Activated CD4-positive, alpha-beta T cell treated with anti-CD3 and anti-CD28 coated beads, Interleukin-2, Interleukin-6, amounts not matched to agents 100 ng/mL and 50 ng/mL, durations not matched to agents 16 hours and 8 hours (primary cell): ENCODE data around the gene TTI1.

ENCODE experiments used
- DNase-seq: peaks from one replicate; pipeline ENCODE4 v3.0.0-alpha.2; 2020

TTI1 gene

GRCh38 chr20:38008233-38008944, 24.9 kb downstream of the TTI1 start:
- DNase-seq, result no peak

DNA sequence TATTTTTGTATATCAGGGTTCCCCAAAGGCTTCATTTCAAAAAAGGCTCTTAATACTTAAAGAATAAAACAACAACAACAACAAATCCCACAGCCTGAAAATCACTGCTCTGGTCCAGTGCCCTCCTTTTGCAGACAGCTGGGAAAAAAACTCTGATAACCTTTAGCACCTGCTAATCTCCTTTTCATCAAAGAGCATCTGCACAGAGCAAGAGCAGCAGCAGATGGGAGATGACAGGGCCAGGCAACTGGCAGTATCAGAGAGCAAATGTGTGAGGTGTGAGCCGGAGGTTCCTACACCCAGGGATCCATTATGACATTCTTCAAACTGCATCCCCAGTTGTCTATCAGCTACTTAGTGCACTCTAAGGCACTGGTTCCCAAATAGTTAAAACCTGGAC, 25.7 kb downstream of the TTI1 start:
- no peak for DNase-seq

- peak; percentile 58 for DNase-seq
Observed at GRCh38 chr20:38005903-38006302, 27.4 kb downstream of the TTI1 start.

DNA sequence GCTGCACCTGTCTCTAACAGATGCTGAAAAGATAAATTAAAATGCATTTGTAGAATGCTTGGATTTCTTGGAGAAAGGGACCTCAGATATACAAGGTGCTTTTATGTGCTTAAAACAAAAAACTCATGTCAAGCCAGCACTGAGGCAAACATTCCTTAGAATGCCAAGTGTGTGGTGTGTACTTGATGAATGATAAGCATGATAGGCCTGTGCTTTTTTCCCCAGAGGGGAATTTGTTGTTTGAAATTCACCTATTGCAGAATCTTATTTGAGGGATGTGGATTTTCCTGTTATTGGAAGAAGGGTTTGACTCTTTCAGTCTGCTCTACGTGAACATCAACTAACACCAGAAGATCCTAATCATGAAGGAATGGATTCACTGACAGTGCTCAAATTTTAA, 28.8 kb downstream of the TTI1 start:
- DNase-seq, result no peak

- no peak for DNase-seq
Observed at GRCh38 chr20:38002422-38002821, 30.8 kb downstream of the TTI1 start.

DNA sequence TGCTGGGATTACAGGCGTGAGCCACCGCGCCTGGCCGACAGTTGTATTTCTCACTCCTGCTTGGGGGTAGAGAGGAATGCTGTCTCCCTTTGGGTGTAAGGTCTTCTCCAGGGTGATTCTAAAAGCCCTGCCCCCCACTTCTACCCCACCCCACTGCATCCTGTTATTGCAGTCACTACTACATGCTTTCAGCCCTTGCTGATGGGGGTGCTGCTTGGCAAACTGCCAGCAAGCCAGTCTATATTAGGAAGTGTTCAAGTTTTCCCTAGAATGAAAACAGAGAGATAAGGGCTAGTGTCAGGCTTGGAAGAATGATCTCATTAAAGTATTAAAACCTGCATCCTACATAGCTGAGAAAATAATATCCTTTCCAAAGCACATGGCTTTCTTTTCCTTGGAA, 31.3 kb downstream of the TTI1 start:
- DNase-seq, result peak; percentile 49

DNA sequence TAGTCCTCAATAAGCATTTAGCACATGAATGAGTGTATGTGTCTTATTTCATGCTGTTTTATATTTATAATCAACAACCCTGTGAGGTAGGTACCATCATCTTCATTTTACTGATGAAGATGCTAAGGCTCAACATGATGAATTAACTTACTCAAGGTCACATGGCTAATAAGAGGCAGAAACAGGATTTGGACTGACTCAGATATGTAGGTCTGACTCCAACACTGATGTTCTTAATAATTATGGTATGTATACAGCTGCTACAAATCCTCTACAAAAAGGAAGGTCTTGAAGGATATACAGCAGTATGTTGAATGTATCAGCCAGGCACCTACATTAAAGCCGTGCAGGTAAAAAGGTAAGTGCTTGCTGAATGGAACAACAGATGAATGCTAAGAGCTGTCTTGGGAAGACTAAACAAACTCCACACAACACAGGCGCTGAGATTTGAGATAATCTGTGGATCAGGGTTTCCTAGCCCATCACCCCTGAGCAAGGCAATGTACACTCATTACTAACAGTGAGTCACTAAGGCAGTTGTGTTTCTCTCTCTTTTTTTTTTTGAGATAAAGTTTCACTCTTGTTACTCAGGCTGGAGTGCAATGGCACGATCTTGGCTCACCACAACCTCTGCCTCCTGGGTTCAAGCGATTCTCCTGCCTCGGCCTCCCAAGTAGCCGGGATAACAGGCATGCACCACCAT, 31.9 kb downstream of the TTI1 start:
- peak; percentile 72 for DNase-seq

- DNase-seq, result no peak
Observed at GRCh38 chr20:38000293-38000692, 33.0 kb downstream of the TTI1 start.

DNA sequence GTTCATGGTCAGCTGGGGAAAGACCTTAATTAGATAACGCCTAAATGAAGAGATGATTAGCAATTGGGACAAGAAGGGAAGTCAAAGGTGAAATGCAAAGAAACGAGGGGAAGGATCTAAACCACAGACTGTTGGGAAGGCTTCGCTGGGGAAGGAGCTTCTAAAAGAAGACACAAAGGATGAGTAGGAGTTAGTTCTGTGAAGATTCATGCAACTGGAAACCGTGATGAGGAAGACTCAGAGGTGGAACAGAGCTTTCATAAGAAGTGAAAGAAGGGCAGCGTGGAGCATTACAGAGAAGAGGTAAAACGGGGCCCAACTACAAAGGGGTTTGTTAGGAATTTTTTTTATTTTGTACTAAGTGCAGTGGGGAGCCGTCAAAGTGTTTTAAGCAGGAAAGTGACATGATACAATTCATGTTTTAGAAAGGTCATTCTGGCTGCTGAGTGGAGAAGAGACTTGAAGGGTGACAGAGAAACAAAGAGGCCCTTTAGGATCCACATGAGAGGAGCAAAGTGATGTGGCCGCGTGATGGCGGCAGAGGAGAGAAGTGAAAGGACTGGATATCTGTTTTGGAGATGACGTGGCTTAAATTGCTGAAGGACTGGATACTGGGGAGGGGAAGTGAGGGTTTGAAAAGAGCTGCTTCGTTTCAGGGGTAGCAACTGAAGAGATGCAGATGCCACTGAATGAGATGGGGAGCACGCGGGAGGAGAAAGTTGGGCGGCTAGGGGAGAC, 33.6 kb downstream of the TTI1 start:
- DNase-seq, result no peak

DNA sequence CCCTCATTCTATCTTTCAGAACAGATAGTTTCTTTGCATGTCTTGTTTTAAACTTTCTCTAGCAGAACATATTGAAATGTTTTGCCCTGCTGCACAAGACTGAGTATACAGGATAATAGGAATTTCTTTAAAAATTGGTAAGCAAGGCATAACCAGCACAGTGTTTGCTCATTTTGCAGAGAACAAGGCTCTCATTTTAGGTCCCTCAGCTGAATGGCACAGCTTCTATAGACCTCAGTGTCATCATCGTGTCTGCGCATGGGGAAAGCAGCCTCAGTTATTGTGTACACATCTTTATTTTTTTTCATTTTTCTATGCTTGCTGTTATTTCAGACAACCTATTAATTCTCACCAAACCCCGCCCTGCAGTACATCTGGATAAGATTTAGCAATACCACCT, 35.7 kb downstream of the TTI1 start:
- no peak for DNase-seq

- no peak for DNase-seq
Observed at GRCh38 chr20:37995856-37996605, 37.2 kb downstream of the TTI1 start.

DNA sequence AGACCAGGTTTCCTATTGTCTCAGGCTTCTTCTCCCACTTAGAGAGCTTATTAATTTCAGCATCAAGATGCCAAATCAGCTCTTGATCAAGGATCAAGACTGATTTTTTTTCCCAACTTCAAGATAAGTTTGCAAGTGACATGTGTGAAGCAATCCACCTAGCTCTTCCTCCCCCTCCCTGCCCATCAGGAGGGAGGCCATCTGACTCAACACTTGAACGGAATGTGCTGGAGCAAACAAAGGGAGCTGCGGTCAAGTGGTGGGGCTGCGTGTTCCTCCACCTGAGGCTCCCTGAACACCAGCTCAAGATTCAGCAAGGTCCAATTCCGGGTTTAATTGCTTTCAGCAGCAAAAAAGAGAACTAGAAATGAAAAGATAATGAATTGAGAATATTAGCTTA, 38.7 kb downstream of the TTI1 start:
- DNase-seq, result no peak

- peak; percentile 30 for DNase-seq
Observed at GRCh38 chr20:37992802-37993409, 40.4 kb downstream of the TTI1 start.

- no peak for DNase-seq
Observed at GRCh38 chr20:37991908-37992307, 41.3 kb downstream of the TTI1 start.

DNA sequence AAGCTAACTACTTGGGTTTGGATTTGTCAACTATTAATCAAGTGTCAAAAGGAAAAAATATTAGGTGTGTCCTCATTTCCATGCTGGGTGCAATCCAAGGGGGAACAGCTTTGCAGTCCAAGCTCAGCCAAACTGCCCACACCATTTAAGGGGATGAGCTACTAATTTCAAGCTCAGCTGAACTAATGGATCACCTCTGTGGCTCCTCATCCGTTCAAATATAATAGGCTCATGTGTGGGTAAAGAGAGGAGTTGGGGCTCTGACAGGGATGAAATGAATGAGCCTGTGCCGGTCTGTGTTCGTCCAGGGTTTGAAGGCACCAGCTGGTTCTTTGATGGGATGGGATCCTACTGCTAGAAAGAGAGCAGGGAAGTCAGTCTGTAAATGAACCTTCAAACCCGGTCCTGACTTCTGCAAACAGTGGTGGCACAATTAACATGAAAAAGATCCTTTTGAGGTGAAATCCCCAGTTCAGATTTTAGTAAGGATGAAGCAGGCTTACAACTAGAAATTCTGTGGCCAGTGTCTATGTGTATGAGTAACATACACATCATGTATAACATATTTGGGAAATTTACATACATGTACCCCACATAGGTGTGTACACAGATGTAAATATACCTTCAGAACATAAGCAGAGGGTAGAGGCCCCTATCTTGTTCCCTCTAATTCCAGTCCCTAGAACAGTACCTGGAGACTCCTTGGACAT, 41.9 kb downstream of the TTI1 start:
- DNase-seq, result peak; percentile 50

- DNase-seq, result peak; percentile 91
Observed at GRCh38 chr20:37990571-37991151, 42.6 kb downstream of the TTI1 start.

GRCh38 chr20:37989601-37990295, 43.5 kb downstream of the TTI1 start:
- DNase-seq, result peak; percentile 43

GRCh38 chr20:37988306-37988954, 44.8 kb downstream of the TTI1 start:
- no peak for DNase-seq

DNA sequence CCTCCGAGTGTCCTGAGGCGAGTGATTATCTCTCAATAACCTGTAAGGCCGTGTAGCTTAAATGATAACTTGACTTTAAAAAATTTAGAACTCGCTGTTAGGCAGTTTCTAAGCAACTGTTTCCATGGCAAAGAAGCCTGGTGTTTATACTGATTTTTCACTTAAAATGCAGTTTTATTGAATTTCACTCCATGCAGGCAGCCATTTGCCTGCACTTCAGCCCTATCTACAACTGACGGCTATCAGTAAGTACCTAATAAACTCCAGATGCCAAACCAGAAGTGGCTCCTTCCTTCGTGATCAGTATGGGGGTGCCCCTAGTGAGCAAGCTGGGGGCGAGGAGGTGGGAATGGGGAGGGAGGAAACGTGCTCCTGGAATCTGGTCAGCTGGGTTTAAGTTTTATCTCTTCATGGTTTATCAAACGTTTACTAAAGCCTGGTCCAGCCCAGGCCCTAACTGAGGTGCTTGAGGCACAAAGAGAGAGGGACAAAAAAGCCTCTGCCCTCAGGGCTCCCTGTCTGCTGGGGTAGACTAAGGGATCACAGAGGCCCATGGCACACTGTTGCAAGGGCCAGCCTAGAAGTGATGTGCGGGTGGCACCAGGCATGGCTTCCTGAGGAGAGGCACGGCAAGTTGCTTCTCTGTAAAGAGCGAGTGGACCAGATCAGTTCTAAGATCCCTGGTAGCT, 45.5 kb downstream of the TTI1 start:
- no peak for DNase-seq
